ENCODE measurements around the gene ATXN7.

Gene ATXN7, protein sequence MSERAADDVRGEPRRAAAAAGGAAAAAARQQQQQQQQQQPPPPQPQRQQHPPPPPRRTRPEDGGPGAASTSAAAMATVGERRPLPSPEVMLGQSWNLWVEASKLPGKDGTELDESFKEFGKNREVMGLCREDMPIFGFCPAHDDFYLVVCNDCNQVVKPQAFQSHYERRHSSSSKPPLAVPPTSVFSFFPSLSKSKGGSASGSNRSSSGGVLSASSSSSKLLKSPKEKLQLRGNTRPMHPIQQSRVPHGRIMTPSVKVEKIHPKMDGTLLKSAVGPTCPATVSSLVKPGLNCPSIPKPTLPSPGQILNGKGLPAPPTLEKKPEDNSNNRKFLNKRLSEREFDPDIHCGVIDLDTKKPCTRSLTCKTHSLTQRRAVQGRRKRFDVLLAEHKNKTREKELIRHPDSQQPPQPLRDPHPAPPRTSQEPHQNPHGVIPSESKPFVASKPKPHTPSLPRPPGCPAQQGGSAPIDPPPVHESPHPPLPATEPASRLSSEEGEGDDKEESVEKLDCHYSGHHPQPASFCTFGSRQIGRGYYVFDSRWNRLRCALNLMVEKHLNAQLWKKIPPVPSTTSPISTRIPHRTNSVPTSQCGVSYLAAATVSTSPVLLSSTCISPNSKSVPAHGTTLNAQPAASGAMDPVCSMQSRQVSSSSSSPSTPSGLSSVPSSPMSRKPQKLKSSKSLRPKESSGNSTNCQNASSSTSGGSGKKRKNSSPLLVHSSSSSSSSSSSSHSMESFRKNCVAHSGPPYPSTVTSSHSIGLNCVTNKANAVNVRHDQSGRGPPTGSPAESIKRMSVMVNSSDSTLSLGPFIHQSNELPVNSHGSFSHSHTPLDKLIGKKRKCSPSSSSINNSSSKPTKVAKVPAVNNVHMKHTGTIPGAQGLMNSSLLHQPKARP

DNA sequence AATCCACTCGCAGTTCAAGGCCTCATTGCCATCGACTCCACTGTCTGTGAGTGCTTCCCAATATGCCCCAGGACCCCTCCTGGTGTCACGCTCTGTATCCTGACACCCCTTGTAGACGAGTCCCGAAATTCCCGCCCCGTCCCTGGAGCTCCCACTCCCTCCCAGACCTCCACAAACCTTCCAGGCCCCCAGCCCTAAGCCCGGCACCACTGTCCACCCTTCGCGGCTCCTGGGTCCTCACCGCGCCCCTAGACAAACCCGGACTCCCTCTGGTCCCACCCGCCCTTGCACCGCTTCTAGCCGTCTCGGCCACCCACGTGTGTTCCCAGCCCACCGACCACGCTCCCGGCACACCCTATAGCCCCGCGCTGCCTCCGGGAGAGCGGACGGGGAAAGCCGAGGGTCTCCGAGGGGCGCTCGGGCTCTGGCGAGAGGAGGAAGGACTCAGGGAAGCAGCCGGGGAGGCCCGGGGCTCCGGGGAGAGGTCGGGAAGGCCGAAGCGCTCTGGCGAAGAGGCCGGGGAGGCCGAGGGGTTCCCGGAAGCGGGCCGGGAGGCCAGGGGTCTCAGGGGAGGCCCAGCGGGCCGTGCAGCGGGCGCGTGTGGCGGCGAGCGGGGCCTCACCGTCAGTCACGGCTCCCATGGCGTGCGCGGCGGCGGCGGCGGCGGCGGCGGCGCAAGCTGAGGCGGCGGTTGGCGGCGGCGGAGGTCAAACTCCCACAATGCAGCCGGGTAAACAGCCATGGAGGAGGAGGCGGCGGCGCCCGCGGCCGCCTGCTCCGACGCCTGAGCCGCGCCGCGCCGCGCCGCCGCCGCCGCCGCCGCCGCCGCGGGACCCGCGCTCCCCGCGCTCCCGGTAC is at the start of gene ATXN7, which contains the start of gene THOC7:
TSS of gene ATXN7 (plus strand) at position 718 of the 858 bp plus-strand sequence. CDS start 48,732 bp downstream, outside the sequence.
TSS of gene THOC7 (minus strand) at position 656 of the 858 bp plus-strand sequence. CDS start at position 641, 15 bp downstream.
- peak; percentile 25 to 50 for DNase-seq (ENCODE audit: extremely low read depth in 1 of 2, low read depth in 1 of 2)

- DNase-seq (ENCODE audit: extremely low read depth in 1 of 2, low read depth in 1 of 2): no peak
Observed at GRCh38 chr3:63814237-63814636, 49.4 kb upstream of the ATXN7 start.

- no peak for DNase-seq (ENCODE audit: extremely low read depth in 1 of 2, low read depth in 1 of 2)
Observed at GRCh38 chr3:63817225-63817624, 46.4 kb upstream of the ATXN7 start.

DNA sequence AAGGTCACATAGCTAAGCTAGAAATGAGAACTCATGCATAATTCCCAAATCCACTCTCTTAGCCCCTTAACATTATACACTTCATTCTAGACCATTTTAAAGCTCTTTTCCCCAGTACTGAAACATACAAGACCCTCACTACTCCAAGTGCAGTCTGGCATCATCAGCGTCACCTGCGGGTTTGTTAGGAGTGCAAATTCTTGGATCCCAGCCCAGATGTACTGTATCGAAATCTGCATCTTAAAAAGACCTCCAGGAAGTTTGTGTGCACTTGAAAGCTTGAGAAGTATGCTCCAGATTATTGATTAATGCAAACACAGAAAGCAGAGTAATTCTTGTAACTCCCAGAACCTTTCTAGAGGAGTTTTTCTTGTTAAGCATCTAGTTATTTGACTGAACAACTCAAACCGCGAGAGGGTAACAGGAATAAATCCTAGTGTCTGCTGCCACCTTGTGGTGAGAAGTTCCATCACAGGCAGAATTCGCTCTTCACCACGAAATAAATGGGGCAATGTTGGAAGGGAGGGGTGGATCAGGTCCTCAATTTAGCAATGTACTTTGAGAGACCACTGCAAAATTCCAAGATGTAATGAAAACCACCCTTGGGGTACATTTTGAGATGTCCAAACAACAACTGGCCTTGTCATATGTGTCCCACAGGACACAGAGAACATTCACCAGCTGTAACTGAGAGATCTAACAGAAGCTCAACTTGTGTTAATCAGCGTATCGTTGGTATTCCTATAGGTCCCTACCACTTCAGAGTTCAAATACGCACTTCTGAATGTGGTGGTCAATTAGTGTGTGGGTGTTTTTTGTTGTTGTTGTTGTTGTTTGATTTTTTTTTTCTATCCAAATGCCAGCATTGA is 45.2 kb upstream of the ATXN7 start:
- DNase-seq (ENCODE audit: extremely low read depth in 1 of 2, low read depth in 1 of 2): peak in 1 of 2 donors; percentile 44

GRCh38 chr3:63819151-63819398 is 44.6 kb upstream of the ATXN7 start, which contains the start of gene C3orf49:
Gene C3orf49, plus strand, starts transcription at chr3:63819299. Its CDS starts 173 bp downstream, at chr3:63819472.
- no peak for DNase-seq (ENCODE audit: extremely low read depth in 1 of 2, low read depth in 1 of 2)

DNA sequence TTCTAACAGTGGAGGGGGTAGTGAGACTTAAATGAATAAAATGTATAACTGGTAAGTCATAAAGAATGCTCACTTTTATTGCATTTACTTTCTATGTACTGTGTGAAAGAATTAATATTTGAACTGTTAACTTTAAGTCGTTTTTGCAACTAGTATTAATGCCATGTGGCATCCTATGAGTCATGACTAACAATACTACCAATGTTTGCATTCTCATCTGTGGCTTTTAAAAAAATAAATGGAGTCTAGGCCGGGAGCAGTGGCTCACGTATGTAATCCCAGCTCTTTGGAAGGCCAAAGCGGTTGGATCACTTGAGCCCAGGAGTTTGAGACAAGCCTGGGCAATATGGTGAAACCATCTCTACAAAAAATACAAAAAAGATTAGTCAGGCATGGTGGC is 39.4 kb upstream of the ATXN7 start:
- no peak for DNase-seq (ENCODE audit: extremely low read depth in 1 of 2, low read depth in 1 of 2)

GRCh38 chr3:63830526-63830925 is 33.1 kb upstream of the ATXN7 start:
- no peak for DNase-seq (ENCODE audit: extremely low read depth in 1 of 2, low read depth in 1 of 2)

- no peak for DNase-seq (ENCODE audit: extremely low read depth in 1 of 2, low read depth in 1 of 2)
Observed at GRCh38 chr3:63832395-63832794, 31.3 kb upstream of the ATXN7 start.

DNA sequence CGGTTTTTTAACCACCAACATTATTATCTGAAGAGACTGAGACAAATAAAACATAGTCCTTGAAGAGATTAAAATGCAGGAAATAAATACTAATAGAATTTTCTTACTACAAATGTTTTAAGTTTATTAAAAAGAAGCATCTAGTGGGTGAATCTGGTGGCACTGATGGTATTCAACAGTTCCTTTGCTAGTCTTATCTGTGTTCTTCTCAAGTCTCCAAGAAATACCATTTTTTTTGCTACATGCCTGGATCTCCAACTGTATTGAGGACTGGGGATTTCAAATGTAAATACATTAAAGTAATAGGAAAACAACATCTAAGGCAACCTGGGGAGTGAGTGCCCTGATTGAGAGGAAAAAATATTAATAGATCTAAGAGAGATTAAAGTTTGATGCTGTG is 22.0 kb upstream of the ATXN7 start:
- no peak for DNase-seq (ENCODE audit: extremely low read depth in 1 of 2, low read depth in 1 of 2)

- DNase-seq (ENCODE audit: extremely low read depth in 1 of 2, low read depth in 1 of 2): no peak
Observed at GRCh38 chr3:63842127-63842526, 21.5 kb upstream of the ATXN7 start.

- no peak for DNase-seq (ENCODE audit: extremely low read depth in 1 of 2, low read depth in 1 of 2)
Observed at GRCh38 chr3:63845215-63845614, 18.5 kb upstream of the ATXN7 start.

DNA sequence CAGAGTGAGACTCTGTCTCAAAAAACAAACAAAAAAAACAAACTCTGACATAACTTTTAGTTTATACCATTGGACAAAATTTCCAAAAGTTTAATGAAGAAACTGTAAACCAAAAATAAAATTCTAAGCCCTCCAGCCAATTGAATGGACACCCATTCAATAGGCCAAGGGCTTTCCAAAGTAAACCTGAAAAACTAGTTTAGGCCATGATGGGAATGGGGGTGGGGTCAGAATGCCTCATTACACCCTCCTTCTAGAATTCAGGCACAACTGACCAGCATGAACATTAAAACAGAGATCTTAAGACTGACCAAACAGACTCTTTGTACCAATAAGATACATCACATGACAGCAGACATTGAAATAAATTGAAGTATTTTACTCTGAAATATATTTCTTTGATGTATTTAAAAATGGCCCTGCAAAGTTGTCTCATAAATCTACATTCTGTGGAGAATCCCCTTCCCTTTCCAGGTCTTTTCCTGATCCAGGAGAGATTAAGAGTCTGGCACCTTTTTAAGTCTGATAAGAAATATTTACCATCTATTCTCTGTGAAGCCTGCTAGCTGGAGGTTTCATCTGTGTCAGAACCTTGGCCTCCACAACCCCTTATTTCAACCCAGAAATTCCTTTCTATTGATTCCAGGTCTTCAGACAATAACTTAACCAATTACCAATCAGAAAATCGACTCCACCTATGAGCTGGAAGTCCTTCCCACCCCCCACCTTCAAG is 15.8 kb upstream of the ATXN7 start:
- no peak for DNase-seq (ENCODE audit: extremely low read depth in 1 of 2, low read depth in 1 of 2)

DNA sequence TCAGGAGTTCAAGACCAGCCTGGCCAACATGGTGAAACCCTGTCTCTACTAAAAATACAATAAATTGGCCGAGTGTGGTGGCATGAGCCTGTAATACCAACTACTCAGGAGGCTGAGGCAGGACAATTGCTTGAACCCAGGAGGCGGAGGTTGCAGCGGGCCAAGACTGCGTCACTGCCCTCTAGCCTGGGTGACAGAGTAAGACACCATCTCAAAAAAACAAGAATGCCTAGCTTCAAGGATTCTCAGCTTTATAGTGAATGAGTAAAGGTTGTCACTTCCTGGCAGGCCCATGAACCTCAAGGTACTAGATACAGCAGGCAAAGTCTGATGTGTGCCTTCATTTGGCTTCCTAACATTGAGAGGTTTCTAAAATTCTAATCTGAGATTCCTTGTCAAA is 14.5 kb upstream of the ATXN7 start:
- DNase-seq (ENCODE audit: extremely low read depth in 1 of 2, low read depth in 1 of 2): no peak

- DNase-seq (ENCODE audit: extremely low read depth in 1 of 2, low read depth in 1 of 2): no peak
Observed at GRCh38 chr3:63851287-63851686, 12.4 kb upstream of the ATXN7 start.

GRCh38 chr3:63853106-63853505 is 10.6 kb upstream of the ATXN7 start:
- no peak for DNase-seq (ENCODE audit: extremely low read depth in 1 of 2, low read depth in 1 of 2)

DNA sequence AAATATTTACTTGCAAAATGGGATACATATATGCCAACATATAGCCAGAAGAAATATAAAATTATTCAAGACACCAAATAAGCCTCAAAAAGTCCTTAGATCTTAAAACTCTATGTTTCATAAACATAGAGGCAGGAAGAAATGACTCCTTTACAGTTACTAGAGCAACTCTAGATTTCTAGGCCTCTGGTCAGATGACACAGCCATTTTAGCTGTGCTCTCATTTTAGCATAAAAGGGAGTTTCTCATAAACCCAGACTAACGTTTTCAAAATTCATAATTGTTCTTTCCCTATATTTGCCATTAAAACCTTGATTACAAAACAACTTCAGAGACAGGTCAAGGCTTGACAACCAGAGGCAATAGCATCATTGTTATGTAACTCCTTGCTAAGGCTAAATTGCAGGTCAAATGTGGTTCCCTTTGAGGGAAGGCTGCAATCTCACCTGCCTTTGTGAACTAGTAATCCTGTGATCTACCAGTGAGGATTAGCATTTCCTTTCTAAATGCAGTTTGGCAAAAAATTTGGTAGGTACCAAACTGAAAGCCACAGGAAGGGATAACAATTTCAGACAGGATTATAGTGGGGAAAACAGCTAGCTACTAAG is 8.2 kb upstream of the ATXN7 start:
- no peak for DNase-seq (ENCODE audit: extremely low read depth in 1 of 2, low read depth in 1 of 2)

DNA sequence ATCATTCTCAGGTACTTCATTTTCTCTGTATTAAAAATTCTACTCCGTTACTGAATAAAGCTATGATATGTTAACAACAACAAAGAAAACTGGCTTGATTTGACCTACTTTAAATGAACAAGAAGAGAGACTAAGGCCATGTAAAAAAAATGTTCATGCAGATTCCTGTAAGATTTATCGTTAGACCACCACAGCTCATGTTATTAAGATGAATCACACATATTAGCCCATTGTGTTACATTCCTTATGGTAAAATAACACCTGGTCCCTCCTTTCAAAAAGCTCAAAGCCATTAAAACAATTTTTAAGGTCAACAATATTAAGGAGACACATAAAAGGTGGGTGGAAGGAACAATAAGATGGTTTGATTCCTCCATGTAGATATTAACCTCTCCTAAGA is 6.4 kb upstream of the ATXN7 start:
- DNase-seq (ENCODE audit: extremely low read depth in 1 of 2, low read depth in 1 of 2): no peak

DNA sequence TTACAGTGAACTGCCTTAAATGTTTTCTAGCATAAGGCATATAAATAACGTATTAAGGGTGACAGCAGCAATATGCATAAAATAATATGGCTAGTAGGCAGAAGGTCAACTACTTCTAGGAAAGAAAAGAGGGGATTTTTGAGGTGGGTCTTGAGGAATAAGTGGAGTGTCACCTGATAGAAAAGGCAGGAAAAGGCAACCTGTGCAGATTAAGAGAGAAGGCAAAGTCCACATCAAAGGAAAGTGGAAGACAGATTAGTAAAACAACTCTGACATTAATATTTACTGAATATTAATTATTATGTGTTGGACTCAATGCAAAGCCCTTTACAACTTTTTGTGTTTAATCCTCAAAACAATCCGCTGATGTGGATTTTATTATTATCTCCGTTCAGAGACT is 2.9 kb upstream of the ATXN7 start:
- no peak for DNase-seq (ENCODE audit: extremely low read depth in 1 of 2, low read depth in 1 of 2)

DNA sequence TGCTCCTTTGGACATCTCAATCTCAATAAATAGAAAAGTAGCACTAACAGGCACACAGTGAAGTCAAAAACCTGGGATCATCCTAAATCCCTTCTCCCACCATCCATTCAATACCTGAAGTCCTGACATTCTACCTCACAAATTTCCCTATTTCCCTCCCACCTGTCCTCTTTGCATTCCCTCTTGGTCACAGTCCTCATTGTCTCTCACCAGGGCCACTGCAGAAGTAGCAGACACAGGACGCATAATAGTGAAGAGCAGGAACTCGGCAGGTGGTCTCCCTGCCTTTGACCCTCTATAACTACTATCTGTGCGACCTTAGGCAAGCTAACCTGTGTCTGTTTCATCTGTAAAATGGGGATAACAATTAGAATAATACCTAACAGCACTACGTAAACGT is 2.4 kb upstream of the ATXN7 start:
- DNase-seq (ENCODE audit: extremely low read depth in 1 of 2, low read depth in 1 of 2): no peak
